Measurements from ENCODE around the gene ANAPC1.

- TF ChIP-seq CTCF (IDR thresholded peaks at IDR 0.05; ENCODE audit: insufficient read depth, low read length, poor library complexity, severe bottlenecking) (no peak), EZH2phosphoT487 (conservative IDR thresholded peaks at IDR 0.05; ENCODE audit: low read length) (no peak)
These were observed at the start of gene ANAPC1 for GRCh38 chr2:111883661-111884591.
